ENCODE measurements around the gene TMEM263.
"Not testable (repeated sequence)": the region's sequence is repeated elsewhere in the genome, so short reads cannot be mapped to it uniquely, and the experiment has no call there.

DNA sequence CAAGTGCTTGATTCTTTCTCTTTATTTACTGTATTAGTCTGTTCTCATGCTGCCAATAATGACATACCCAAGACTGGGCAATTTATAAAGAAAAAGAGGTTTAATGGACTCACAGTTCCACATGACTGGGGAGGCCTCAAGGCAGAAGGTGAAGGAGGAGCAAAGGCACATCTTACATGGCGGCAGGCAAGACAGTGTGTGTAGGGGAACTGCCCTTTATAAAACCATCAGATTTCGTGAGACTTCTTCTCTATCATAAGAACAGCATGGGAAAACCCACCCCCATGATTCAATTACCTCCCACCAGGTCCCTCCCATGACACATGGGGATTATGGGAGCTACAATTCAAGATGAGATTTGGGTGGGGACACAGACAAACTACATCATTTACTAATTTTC is 32.1 kb upstream of the TMEM263 start:
- not testable (repeated sequence) for TF ChIP-seq POLR2A (IDR thresholded peaks at IDR 0.05; ENCODE audit: low read length); GATA1 (IDR thresholded peaks at IDR 0.05; ENCODE audit: low read depth, low read length)

Data from erythroblast (primary cell).